ENCODE results near the gene MAP3K14.

DNA sequence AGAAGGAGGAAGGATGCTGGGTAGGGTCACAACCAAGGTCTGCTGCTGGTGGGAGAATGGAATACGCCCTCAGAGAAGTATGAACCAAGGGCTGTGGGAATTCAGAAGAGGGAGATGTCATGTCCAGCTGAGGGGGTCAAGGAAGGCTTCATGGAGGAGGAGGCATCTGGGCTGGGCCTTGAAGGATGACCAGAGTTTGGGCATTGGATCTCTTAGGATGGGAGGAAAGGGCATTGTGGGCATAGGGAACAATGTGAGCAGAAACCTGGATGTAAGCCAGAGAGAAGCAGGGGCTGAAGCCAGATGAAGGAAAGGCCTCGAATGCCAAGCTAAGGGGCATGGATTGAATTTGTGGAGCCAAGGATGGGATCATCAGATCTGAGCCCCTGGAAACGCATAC is 49.2 kb upstream of the MAP3K14 start:
- TF ChIP-seq, protein P1, sequence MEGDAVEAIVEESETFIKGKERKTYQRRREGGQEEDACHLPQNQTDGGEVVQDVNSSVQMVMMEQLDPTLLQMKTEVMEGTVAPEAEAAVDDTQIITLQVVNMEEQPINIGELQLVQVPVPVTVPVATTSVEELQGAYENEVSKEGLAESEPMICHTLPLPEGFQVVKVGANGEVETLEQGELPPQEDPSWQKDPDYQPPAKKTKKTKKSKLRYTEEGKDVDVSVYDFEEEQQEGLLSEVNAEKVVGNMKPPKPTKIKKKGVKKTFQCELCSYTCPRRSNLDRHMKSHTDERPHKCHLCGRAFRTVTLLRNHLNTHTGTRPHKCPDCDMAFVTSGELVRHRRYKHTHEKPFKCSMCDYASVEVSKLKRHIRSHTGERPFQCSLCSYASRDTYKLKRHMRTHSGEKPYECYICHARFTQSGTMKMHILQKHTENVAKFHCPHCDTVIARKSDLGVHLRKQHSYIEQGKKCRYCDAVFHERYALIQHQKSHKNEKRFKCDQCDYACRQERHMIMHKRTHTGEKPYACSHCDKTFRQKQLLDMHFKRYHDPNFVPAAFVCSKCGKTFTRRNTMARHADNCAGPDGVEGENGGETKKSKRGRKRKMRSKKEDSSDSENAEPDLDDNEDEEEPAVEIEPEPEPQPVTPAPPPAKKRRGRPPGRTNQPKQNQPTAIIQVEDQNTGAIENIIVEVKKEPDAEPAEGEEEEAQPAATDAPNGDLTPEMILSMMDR (IDR thresholded peaks at IDR 0.05 in 2 of 3, conservative IDR thresholded peaks at IDR 0.05 in 1 of 3; ENCODE audit: borderline replicate concordance in 1 of 3, insufficient read depth in 1 of 3, low read depth in 2 of 3, low read length in 2 of 3): no peak
- TF ChIP-seq SP1 (IDR thresholded peaks at IDR 0.05; ENCODE audit: low read depth) (no peak), JUND (IDR thresholded peaks at IDR 0.05) (no peak), CBX3 (IDR thresholded peaks at IDR 0.05; ENCODE audit: low read depth) (no peak), REST (IDR thresholded peaks at IDR 0.05; ENCODE audit: low read depth) (no peak), EGR1 (IDR thresholded peaks at IDR 0.05; ENCODE audit: low read depth) (no peak), ELF1 (IDR thresholded peaks at IDR 0.05; ENCODE audit: borderline replicate concordance, low read depth) (no peak), MAX (IDR thresholded peaks at IDR 0.05) (no peak), POLR2A (IDR thresholded peaks at IDR 0.05; ENCODE audit: borderline replicate concordance, extremely low read depth, insufficient read depth, insufficient read length) (no peak), YY1 (IDR thresholded peaks at IDR 0.05; ENCODE audit: extremely low read depth, insufficient replicate concordance, low read depth, low read length) (no peak), ZNF274 (IDR thresholded peaks at IDR 0.05; ENCODE audit: low read depth, low read length) (no peak), EZH2 (IDR thresholded peaks at IDR 0.05) (no peak), EZH2phosphoT487 (IDR thresholded peaks at IDR 0.05; ENCODE audit: borderline replicate concordance) (no peak), ZFX (IDR thresholded peaks at IDR 0.05) (no peak)

Measured in HCT116 (cell line).